ENCODE measurements around the gene AWAT1.
"Not testable (repeated sequence)": the region's sequence is repeated elsewhere in the genome, so short reads cannot be mapped to it uniquely, and the experiment has no call there.

AWAT1 gene

GRCh38 chrX:70226048-70226447, 8.4 kb upstream of the AWAT1 start:
- H3K4me3 ChIP-seq (ENCODE audit: control insufficient read depth, low read depth, low read length) = no peak overlapping the region
- DNase-seq (ENCODE audit: low read depth) = no peak
- TF ChIP-seq, protein P1, sequence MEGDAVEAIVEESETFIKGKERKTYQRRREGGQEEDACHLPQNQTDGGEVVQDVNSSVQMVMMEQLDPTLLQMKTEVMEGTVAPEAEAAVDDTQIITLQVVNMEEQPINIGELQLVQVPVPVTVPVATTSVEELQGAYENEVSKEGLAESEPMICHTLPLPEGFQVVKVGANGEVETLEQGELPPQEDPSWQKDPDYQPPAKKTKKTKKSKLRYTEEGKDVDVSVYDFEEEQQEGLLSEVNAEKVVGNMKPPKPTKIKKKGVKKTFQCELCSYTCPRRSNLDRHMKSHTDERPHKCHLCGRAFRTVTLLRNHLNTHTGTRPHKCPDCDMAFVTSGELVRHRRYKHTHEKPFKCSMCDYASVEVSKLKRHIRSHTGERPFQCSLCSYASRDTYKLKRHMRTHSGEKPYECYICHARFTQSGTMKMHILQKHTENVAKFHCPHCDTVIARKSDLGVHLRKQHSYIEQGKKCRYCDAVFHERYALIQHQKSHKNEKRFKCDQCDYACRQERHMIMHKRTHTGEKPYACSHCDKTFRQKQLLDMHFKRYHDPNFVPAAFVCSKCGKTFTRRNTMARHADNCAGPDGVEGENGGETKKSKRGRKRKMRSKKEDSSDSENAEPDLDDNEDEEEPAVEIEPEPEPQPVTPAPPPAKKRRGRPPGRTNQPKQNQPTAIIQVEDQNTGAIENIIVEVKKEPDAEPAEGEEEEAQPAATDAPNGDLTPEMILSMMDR (IDR thresholded peaks at IDR 0.05; ENCODE audit: control insufficient read depth, insufficient read depth, low read depth, low read length, missing control alignments) = no peak

DNA sequence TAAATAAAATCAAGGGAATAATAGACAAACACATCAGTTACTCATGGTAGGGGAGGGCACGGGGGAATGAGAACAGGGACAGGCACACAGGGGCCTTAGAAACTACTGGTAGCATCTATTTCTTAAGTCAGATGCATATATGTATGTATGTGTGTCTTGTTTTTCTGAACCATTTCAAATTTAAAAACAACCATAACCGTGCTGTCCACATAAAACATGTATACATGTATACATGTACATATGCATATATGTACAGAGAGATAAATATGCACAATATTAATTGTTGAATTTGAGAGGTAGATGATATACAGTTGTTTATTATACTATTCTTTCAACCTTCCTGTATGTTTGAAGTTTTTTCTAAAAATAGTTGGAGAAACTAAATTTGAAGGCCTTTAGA, 7.8 kb upstream of the AWAT1 start:
- no peak overlapping the region for H3K4me3 ChIP-seq (ENCODE audit: control insufficient read depth, low read depth, low read length)
- DNase-seq (ENCODE audit: low read depth) = no peak
- TF ChIP-seq, protein P1 (IDR thresholded peaks at IDR 0.05; ENCODE audit: control insufficient read depth, insufficient read depth, low read depth, low read length, missing control alignments) = no peak

- TF ChIP-seq, protein P1 (IDR thresholded peaks at IDR 0.05; ENCODE audit: control insufficient read depth, insufficient read depth, low read depth, low read length, missing control alignments) = no peak
- H3K4me3 ChIP-seq (ENCODE audit: control insufficient read depth, low read depth, low read length) = no peak overlapping the region
- DNase-seq (ENCODE audit: low read depth) = no peak
Observed at GRCh38 chrX:70231666-70232065, 2.8 kb upstream of the AWAT1 start.

DNA sequence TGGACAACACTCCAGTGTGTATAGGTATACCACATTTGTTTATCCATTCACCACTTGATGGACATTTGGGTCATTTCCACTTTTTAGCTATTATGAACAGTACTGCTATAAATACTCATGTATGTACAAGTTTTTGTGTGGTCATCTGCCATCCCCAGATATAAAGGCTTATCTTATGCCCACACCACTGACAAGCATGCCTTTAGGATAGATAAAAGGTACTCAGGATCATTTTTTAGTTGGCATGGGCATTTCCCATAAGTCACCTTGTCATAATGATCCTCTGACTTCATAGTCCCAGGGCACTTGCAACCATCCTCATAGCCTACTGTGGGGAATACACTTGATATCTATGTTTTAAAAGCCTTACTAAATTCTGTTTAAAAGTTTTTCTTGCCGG, 6.3 kb downstream of the AWAT1 start:
- no peak for DNase-seq (ENCODE audit: low read depth)
- no peak overlapping the region for H3K4me3 ChIP-seq (ENCODE audit: control insufficient read depth, low read depth, low read length)
- TF ChIP-seq, protein P1 (IDR thresholded peaks at IDR 0.05; ENCODE audit: control insufficient read depth, insufficient read depth, low read depth, low read length, missing control alignments) = no peak

DNA sequence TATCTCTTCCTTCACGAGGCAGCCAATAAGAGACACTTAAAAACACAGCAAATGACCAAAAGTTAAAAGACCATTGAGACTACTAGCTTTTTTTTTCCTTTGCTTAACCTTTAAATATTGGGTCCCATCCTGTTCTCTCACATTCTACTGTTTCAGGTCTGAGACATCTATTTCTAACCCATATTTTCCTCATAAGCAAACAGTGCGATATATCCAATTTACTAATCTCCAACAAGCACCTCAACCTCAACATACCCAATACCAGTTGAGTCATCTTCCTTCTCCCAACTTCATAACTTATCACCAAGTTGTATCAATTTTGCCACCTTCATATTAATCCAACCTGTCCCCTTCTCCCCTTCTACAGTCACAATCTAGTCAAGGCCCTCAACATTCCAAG, 7.0 kb downstream of the AWAT1 start:
- no peak overlapping the region for H3K4me3 ChIP-seq (ENCODE audit: control insufficient read depth, low read depth, low read length)
- DNase-seq (ENCODE audit: low read depth) = no peak
- TF ChIP-seq, protein P1 (IDR thresholded peaks at IDR 0.05; ENCODE audit: control insufficient read depth, insufficient read depth, low read depth, low read length, missing control alignments) = no peak

DNA sequence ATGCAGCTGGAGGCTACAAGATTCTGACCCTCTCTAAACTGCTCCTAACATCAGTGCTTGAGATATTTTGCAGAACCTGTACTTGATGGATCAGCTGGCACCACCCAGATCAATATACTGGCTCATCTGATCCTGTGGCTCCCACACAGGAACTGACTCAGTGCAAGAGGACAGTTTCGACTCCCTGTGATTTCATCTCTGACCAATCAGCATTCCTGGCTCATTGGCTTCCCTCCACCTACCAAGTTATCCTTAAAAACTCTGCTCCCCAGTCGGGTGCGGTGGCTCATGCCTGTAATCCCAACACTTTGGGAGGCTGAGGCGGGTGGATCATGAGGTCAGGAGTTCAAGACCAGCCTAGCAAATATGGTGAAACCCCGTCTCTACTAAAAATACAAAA, 9.1 kb downstream of the AWAT1 start:
- DNase-seq (ENCODE audit: low read depth) = not testable (repeated sequence)

DNA sequence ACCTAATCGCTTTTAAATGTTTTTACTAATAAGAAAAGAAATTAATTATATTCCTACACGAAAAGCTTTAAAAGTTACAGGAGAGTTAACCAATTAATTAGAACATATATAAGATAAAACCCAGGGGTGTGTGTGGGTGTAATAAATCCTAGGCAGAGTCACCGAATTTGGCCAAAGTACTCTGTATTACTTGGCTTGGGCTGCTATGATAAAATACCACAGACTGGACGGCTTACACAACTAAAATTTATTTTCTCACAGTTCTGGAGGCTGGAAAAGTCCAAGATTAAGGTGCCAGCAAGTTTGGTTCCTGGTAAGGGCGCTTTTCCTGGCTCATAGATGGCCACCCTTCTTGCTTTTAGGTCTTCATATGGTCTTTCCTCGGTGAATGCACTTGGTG, 10.4 kb downstream of the AWAT1 start:
- H3K4me3 ChIP-seq (ENCODE audit: control insufficient read depth, low read depth, low read length) = no peak overlapping the region
- TF ChIP-seq, protein P1 (IDR thresholded peaks at IDR 0.05; ENCODE audit: control insufficient read depth, insufficient read depth, low read depth, low read length, missing control alignments) = no peak

More for the DNA sequence above, 9.1 kb downstream of the AWAT1 start:
- H3K4me3 ChIP-seq (ENCODE audit: control insufficient read depth, low read depth, low read length) = not testable (repeated sequence)

More for the DNA sequence above, 10.4 kb downstream of the AWAT1 start:
- no peak for DNase-seq (ENCODE audit: low read depth)
